H9 (cell line): Measurements from ENCODE around the gene SMIM13. TPM values are rescaled to one million over a fixed set of nuclear protein-coding genes. Genes with fewer than 3 reads are reported as not detected.

Experiments
- DNase-seq: peaks from one replicate; pipeline ENCODE4 v3.0.0-alpha.2; 2017
- H2AFZ ChIP-seq: one replicate; pipeline ENCODE4 v1.6.1; 2013; ENCODE audit warnings: mild to moderate bottlenecking, low read length, control low read depth, moderate library complexity
- H2AK5ac ChIP-seq: 2 replicates; pipeline ENCODE4 v1.6.1; 2013; ENCODE audit warnings: low read length, control low read depth, mixed read lengths; ENCODE audit not compliant: insufficient read length
- H2BK120ac ChIP-seq: one replicate; pipeline ENCODE4 v1.6.1; 2013; ENCODE audit warnings: low read depth, mild to moderate bottlenecking, low read length, control low read depth, inconsistent platforms; ENCODE audit not compliant: poor library complexity, severe bottlenecking
- H2BK12ac ChIP-seq: 2 replicates; pipeline ENCODE4 v1.6.1; 2013; ENCODE audit warnings: low read length, control low read depth, mixed read lengths, low read depth; ENCODE audit not compliant: insufficient read length
- H2BK15ac ChIP-seq: 2 replicates; pipeline ENCODE4 v1.6.1; 2013; ENCODE audit warnings: low read depth, low read length, control low read depth
- H2BK20ac ChIP-seq: one replicate; pipeline ENCODE4 v1.6.1; 2013; ENCODE audit warnings: low read depth, mild to moderate bottlenecking, low read length, control low read depth, inconsistent platforms; ENCODE audit not compliant: poor library complexity, severe bottlenecking
- H2BK5ac ChIP-seq: 2 replicates; pipeline ENCODE4 v1.6.1; 2013; ENCODE audit warnings: low read length, control low read depth, mixed read lengths; ENCODE audit not compliant: insufficient read length
- H3K14ac ChIP-seq: 2 replicates; pipeline ENCODE4 v1.6.1; 2013; ENCODE audit warnings: low read length, control low read depth; ENCODE audit not compliant: insufficient read depth
- H3K18ac ChIP-seq: 2 replicates; pipeline ENCODE4 v1.6.1; 2013; ENCODE audit warnings: low read depth, mild to moderate bottlenecking, mixed read lengths, low read length, control low read depth; ENCODE audit not compliant: insufficient read length
- H3K23ac ChIP-seq: 2 replicates; pipeline ENCODE4 v1.6.1; 2013; ENCODE audit warnings: low read length, control low read depth, mixed read lengths, low read depth; ENCODE audit not compliant: insufficient read length
- H3K23me2 ChIP-seq: 2 replicates; pipeline ENCODE4 v1.6.1; 2013; ENCODE audit warnings: low read depth, mild to moderate bottlenecking, mixed read lengths, low read length, control low read depth; ENCODE audit not compliant: insufficient read length, poor library complexity, severe bottlenecking
- H3K27ac ChIP-seq: 2 replicates; pipeline ENCODE4 v1.5.1; 2013; ENCODE audit warnings: low read length, control low read depth, mixed read lengths, low read depth; ENCODE audit not compliant: insufficient read length
- H3K27me3 ChIP-seq: 2 replicates; pipeline ENCODE4 v1.6.1; 2013; ENCODE audit warnings: low read length, control low read depth, inconsistent platforms; ENCODE audit not compliant: insufficient read depth
- H3K4ac ChIP-seq: 2 replicates; pipeline ENCODE4 v1.6.1; 2013; ENCODE audit warnings: low read depth, mild to moderate bottlenecking, control low read depth, inconsistent platforms, low read length, moderate library complexity
- H3K4me1 ChIP-seq: 2 replicates; pipeline ENCODE4 v1.6.1; 2013; ENCODE audit warnings: low read length, control low read depth, inconsistent platforms; ENCODE audit not compliant: insufficient read depth
- H3K4me2 ChIP-seq: 2 replicates; pipeline ENCODE4 v1.6.1; 2013; ENCODE audit warnings: low read length, control low read depth, mixed read lengths; ENCODE audit not compliant: insufficient read length, insufficient read depth
- H3K56ac ChIP-seq: 2 replicates; pipeline ENCODE4 v1.6.1; 2013; ENCODE audit warnings: low read depth, mild to moderate bottlenecking, mixed read lengths, low read length, control low read depth; ENCODE audit not compliant: insufficient read length
- H3K79me1 ChIP-seq: 2 replicates; pipeline ENCODE4 v1.6.1; 2013; ENCODE audit warnings: low read depth, mild to moderate bottlenecking, moderate library complexity, low read length, control low read depth, inconsistent platforms; ENCODE audit not compliant: insufficient read depth, poor library complexity, severe bottlenecking
- H3K79me2 ChIP-seq: 2 replicates; pipeline ENCODE4 v1.6.1; 2013; ENCODE audit warnings: low read length, control low read depth, inconsistent platforms; ENCODE audit not compliant: insufficient read depth
- H3K9ac ChIP-seq: 2 replicates; pipeline ENCODE4 v1.6.1; 2013; ENCODE audit warnings: low read length, control low read depth, mixed read lengths; ENCODE audit not compliant: insufficient read length; ENCODE audit errors: extremely low read depth
- H3K9me3 ChIP-seq: one replicate; pipeline ENCODE4 v1.6.1; 2013; ENCODE audit warnings: low read depth, low read length, inconsistent platforms; ENCODE audit not compliant: control insufficient read depth
- H3T11ph ChIP-seq: one replicate; pipeline ENCODE4 v1.6.1; 2013; ENCODE audit warnings: mild to moderate bottlenecking, low read length, control low read depth, inconsistent platforms
- H4K20me1 ChIP-seq: one replicate; pipeline ENCODE4 v1.6.1; 2013; ENCODE audit not compliant: control insufficient read depth, insufficient read length, insufficient read depth
- H4K5ac ChIP-seq: 2 replicates; pipeline ENCODE4 v1.6.1; 2013; ENCODE audit warnings: low read depth, mild to moderate bottlenecking, mixed read lengths, low read length, control low read depth; ENCODE audit not compliant: insufficient read length
- H4K8ac ChIP-seq: replicated peaks from 2 replicates; pipeline ENCODE4 v1.6.1; 2013; ENCODE audit warnings: low read length, control low read depth, mixed read lengths, low read depth; ENCODE audit not compliant: insufficient read length
- H4K91ac ChIP-seq: 2 replicates; pipeline ENCODE4 v1.6.1; 2013; ENCODE audit warnings: low read depth, mild to moderate bottlenecking, moderate library complexity, mixed read lengths, low read length, control low read depth; ENCODE audit not compliant: insufficient read length
- H3K27ac Mint-ChIP-seq, 3 experiments: 2 replicates in 2 of 3; 3 replicates in 1 of 3; pipeline ENCODE4 v1.8.0; 2020 to 2021; ENCODE audit warnings: mixed read lengths in 3 of 3, mild to moderate bottlenecking in 1 of 3, moderate library complexity in 1 of 3
- H3K27me3 Mint-ChIP-seq: 2 replicates; pipeline ENCODE4 v1.8.0; 2021; ENCODE audit warnings: low read depth, mild to moderate bottlenecking, moderate library complexity, mixed read lengths
- H3K36me3 Mint-ChIP-seq, 3 experiments: 2 replicates in 2 of 3; 3 replicates in 1 of 3; pipeline ENCODE4 v1.8.0; 2020 to 2021; ENCODE audit warnings: low read depth in 3 of 3, mixed read lengths in 3 of 3; ENCODE audit not compliant: insufficient read depth in 1 of 3
- H3K4me1 Mint-ChIP-seq, 2 experiments: 2 replicates each; pipeline ENCODE4 v1.8.0; 2020; ENCODE audit warnings: mixed read lengths in 2 of 2
- H3K4me3 Mint-ChIP-seq, 2 experiments: 2 replicates in 1 of 2; 3 replicates in 1 of 2; pipeline ENCODE4 v1.8.0; 2020 to 2021; ENCODE audit warnings: mild to moderate bottlenecking in 2 of 2, mixed read lengths in 2 of 2, moderate library complexity in 1 of 2
- H3K9me3 Mint-ChIP-seq, 2 experiments: 2 replicates in 1 of 2; 3 replicates in 1 of 2; pipeline ENCODE4 v1.8.0; 2020; ENCODE audit warnings: mild to moderate bottlenecking in 2 of 2, mixed read lengths in 2 of 2, moderate library complexity in 1 of 2
- CTCF ChIP-seq: fragments of 200-600 bp; sonication (generic); conservative IDR thresholded peaks from 3 replicates; pipeline ENCODE4 v1.8.0; 2021; ENCODE audit warnings: antibody characterized with exemption, mild to moderate bottlenecking
- WGBS: extraction: QIAGEN DNeasy Blood & Tissue Kit; methylation state at CpG from one replicate; pipeline ENCODE4 v1.1.7; 2013; ENCODE audit warnings: missing lambda C conversion rate, low lambda C conversion rate, mixed read lengths; ENCODE audit not compliant: insufficient read length; ENCODE audit errors: extremely low coverage; 5-methylcytosine and 5-hydroxymethylcytosine counted together
- total RNA-seq: library from RNA; stranded (reverse); gene quantifications from 2 replicates; pipeline ENCODE4 v1.2.1, GENCODE V29; 2021

SMIM13 gene
- total RNA-seq, 1 experiment from 2014 or later: 10.6 TPM

GRCh38 chr6:11056871-11057270 lies 36.8 kb upstream of the SMIM13 start:
- no peak overlapping the region for H2AK5ac ChIP-seq
- no peak overlapping the region for H2BK120ac ChIP-seq
- DNase-seq: no peak
- no peaks in the 10 kb centered on the region for H3K4me1 Mint-ChIP-seq
- H3K18ac ChIP-seq: no peak overlapping the region
- H4K8ac ChIP-seq: no peak overlapping the region
- no peaks in the 10 kb centered on the region for H3K79me1 ChIP-seq
- no peak overlapping the region for H3K27ac Mint-ChIP-seq
- no peak overlapping the region for H4K5ac ChIP-seq
- no peak overlapping the region for H2BK12ac ChIP-seq
- H3K79me2 ChIP-seq: no peaks in the 10 kb centered on the region
- H3K4me1 ChIP-seq: no peaks in the 10 kb centered on the region
- H3K23ac ChIP-seq: no peak overlapping the region
- no peaks in the 10 kb centered on the region for H3K9me3 ChIP-seq
- H3K56ac ChIP-seq: no peak overlapping the region
- no peak overlapping the region for H3K27ac ChIP-seq
- H3K27me3 Mint-ChIP-seq: no peaks in the 10 kb centered on the region; the same call in 1 of the 2 replicates
- no peak overlapping the region for H2BK20ac ChIP-seq
- no peak overlapping the region for H2AFZ ChIP-seq
- no peaks in the 10 kb centered on the region for H3K23me2 ChIP-seq
- no peak overlapping the region for H3T11ph ChIP-seq
- no peak for TF ChIP-seq CTCF
- no peaks in the 10 kb centered on the region for H3K27me3 ChIP-seq
- H2BK15ac ChIP-seq: no peak overlapping the region
- H4K20me1 ChIP-seq: no peaks in the 10 kb centered on the region
- H2BK5ac ChIP-seq: no peak overlapping the region
- H3K14ac ChIP-seq: no peak overlapping the region
- H3K4me2 ChIP-seq: no peak overlapping the region
- no peaks in the 10 kb centered on the region for H3K9me3 Mint-ChIP-seq
- no peaks in the 10 kb centered on the region for H3K36me3 Mint-ChIP-seq
- H3K4me3 Mint-ChIP-seq: no peak overlapping the region
- H3K4ac ChIP-seq: no peak overlapping the region
- no peak overlapping the region for H4K91ac ChIP-seq
- WGBS: no CpG with 5 or more reads among the region's 1 CpG
- H3K9ac ChIP-seq: no peak overlapping the region
